Measurements from ENCODE around the gene LCLAT1.
"Not testable (repeated sequence)": the region's sequence is repeated elsewhere in the genome, so short reads cannot be mapped to it uniquely, and the experiment has no call there.

LCLAT1 gene

DNA sequence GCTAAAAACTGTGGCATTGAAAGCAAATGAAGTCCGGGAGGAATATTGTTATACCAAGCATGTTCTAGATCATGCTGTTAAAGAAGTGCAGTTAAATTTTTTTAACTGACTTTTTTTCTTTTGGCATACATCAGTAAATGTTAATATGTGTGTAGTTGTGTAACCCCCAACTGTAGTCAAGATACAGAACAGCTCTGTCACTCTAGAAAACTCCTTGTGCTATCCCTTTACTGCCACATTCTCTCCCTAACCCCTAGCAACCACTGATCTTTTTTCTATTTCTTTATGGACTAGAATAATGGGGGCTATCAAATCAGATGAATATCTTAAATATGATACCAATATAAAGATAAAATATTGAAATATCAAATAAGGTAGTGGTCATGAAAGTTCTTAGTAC, 46.4 kb downstream of the LCLAT1 start:
- TF ChIP-seq, protein P1, sequence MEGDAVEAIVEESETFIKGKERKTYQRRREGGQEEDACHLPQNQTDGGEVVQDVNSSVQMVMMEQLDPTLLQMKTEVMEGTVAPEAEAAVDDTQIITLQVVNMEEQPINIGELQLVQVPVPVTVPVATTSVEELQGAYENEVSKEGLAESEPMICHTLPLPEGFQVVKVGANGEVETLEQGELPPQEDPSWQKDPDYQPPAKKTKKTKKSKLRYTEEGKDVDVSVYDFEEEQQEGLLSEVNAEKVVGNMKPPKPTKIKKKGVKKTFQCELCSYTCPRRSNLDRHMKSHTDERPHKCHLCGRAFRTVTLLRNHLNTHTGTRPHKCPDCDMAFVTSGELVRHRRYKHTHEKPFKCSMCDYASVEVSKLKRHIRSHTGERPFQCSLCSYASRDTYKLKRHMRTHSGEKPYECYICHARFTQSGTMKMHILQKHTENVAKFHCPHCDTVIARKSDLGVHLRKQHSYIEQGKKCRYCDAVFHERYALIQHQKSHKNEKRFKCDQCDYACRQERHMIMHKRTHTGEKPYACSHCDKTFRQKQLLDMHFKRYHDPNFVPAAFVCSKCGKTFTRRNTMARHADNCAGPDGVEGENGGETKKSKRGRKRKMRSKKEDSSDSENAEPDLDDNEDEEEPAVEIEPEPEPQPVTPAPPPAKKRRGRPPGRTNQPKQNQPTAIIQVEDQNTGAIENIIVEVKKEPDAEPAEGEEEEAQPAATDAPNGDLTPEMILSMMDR (IDR thresholded peaks at IDR 0.05; ENCODE audit: low read depth, low read length, missing control alignments) = no peak
- DNase-seq (ENCODE audit: low read depth) = no peak
- H3K4me3 ChIP-seq (ENCODE audit: low read depth, low read length) = no peak overlapping the region

DNA sequence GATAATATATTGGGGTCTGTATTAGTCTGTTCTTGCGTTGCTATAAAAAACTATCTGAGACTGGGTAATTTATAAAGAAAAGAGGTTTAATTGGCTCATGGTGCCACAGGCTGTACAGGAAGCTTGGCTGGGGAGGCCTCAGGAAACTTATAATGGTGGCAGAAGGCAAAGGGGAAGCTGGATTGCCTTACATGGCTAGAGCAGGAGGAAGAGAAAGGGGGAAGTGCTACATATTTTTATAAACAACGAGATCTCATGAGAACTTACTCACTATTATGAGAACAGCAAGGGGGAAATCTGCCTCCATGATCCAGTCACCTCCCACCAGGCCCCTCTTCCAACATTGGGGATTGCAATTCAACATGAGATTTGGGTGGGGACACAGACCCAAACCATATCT, 48.9 kb downstream of the LCLAT1 start:
- H3K4me3 ChIP-seq (ENCODE audit: low read depth, low read length); DNase-seq (ENCODE audit: low read depth): not testable (repeated sequence)

DNA sequence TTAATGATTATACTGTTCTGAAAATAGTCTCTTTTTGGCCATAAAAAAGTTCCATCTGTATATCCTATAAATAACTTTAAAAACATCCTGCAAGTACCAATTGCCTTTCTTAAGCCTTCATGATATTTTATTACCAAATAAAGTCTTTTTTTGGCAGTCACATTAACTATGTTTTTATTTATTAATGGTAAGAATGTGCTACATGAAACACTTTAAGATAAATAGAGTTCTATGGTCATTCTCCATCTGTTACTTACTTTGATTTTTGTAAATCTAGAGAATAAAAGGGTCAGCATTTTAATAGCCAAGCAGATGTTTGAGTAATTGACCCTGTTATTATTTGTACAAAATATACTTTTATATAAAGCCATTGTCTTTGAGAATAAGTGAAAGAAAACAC, 52.6 kb downstream of the LCLAT1 start:
- no peak overlapping the region for H3K4me3 ChIP-seq (ENCODE audit: low read depth, low read length)
- TF ChIP-seq, protein P1 (IDR thresholded peaks at IDR 0.05; ENCODE audit: low read depth, low read length, missing control alignments) = no peak
- no peak for DNase-seq (ENCODE audit: low read depth)

DNA sequence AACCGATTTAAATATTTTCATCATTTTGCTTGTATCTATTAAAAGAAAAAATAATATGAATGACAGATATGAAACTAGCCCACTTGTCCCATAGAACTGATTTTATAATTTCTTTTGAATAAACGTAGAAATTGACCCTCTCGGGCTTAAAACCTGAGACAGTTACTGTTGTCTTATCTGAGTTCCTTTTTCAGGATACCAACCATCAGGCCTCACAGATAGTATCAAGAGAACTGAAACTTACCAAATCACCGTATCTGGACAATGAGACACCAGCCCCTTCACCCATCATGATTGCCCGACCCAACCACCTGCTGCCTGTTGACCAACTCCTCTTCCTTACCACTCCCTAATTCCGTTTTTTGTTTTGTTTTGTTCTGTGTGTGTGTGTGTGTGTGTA, 53.7 kb downstream of the LCLAT1 start:
- TF ChIP-seq, protein P1 (IDR thresholded peaks at IDR 0.05; ENCODE audit: low read depth, low read length, missing control alignments) = no peak
- no peak overlapping the region for H3K4me3 ChIP-seq (ENCODE audit: low read depth, low read length)
- DNase-seq (ENCODE audit: low read depth) = no peak

DNA sequence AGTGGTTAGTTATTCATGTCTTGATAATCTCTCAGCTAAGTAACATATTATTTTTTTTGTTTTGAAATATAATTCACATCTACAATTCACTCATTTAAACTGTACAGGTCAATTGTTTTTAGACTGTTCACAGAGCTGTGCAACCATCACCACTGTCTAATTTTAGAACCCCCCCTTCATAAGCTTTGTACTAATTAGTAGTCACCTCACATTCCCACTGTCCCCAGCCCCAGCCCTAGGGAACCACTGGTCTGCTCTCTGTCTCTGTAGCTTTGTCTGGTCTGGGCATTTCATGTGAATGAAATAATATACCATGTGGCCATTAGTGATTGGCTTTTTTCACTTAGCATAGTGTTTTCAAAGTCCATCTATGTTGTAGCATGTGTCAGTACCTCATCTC, 55.3 kb downstream of the LCLAT1 start:
- TF ChIP-seq, protein P1 (IDR thresholded peaks at IDR 0.05; ENCODE audit: low read depth, low read length, missing control alignments) = no peak
- no peak overlapping the region for H3K4me3 ChIP-seq (ENCODE audit: low read depth, low read length)
- no peak for DNase-seq (ENCODE audit: low read depth)

DNA sequence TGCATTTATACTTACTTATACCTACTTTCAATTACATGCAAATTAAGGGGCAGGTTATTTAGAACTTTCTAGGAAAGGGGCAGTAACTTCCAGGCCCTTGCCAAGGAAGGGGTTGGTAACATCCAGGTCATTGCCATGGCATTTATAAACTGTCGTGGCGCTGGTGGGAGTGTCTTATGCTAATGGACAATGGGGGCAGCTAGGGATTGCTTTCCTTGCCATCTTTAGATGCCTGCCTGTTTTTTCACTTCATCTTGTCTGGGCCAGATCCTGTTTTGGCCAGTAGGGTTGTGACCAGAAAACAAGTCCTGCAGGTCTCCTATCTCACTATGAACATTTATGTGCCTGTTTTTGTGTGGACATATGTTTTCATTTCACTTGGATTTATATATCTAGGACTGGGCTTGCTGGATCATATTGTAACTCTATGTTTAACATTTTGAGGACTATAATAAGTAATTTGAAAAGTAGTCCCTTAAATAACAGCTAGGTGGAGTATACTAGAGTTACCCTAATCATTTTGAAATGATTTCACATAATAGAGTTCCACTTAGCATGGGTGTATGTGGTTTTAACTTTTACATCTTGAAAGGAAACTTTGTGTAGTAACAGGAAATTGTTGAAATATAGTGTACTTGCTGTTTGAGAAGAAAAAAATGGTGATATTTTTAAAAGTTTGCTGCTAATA, 56.1 kb downstream of the LCLAT1 start:
- TF ChIP-seq, protein P1 (IDR thresholded peaks at IDR 0.05; ENCODE audit: low read depth, low read length, missing control alignments) = peak; percentile 9
- H3K4me3 ChIP-seq (ENCODE audit: low read depth, low read length) = no peak overlapping the region
- no peak for DNase-seq (ENCODE audit: low read depth)

DNA sequence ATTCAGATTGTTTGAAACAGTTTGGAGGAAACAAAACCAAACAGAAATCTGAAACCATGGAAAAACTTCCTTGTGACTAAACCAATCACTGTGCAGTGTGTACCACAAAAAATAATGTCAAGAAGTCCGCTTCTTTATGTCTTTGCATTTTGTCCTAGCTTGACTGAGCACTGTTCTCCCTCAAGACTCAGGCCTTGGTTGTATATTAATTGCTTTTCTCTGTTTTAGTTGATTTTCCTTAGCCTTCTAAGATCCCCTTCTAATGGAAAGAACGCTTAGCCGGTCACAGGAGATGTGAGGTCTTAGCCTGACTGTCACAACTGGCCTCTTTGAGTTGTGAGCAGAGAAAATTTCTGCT, 56.6 kb downstream of the LCLAT1 start:
- TF ChIP-seq, protein P1 (IDR thresholded peaks at IDR 0.05; ENCODE audit: low read depth, low read length, missing control alignments) = no peak
- H3K4me3 ChIP-seq (ENCODE audit: low read depth, low read length) = no peak overlapping the region
- no peak for DNase-seq (ENCODE audit: low read depth)

Data from GM12864 (cell line).